HG03060 (cell line): ENCODE measurements around the gene TECPR1.

Source experiments
- ATAC-seq: cut with Tn5 transposase; IDR thresholded peaks from one replicate; pipeline ENCODE4 v1.9.1; 2021; ENCODE audit warnings: low read depth, moderate number of reproducible peaks; ENCODE audit not compliant: unreplicated experiment

The TECPR1 gene

DNA sequence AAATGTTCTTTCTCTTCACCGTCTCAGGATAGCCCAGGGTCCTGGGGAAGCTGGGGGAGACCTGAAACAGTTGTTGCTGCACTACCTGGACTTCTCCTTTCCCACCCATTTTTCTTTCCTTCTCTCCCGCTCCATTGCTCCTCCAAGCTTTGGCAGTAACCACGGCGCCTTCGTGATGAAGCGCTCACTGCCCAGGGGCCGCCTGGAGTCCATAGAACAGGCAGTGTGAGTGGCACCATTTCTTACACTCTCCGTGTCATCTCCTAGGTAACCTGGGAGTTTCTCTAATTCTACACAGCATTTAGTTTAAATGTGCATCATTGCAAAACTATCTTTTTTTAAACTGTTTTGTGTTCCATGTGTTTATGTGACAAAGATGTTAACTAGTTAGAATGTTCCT lies 81.1 kb downstream of the TECPR1 start:
- no peak for ATAC-seq

DNA sequence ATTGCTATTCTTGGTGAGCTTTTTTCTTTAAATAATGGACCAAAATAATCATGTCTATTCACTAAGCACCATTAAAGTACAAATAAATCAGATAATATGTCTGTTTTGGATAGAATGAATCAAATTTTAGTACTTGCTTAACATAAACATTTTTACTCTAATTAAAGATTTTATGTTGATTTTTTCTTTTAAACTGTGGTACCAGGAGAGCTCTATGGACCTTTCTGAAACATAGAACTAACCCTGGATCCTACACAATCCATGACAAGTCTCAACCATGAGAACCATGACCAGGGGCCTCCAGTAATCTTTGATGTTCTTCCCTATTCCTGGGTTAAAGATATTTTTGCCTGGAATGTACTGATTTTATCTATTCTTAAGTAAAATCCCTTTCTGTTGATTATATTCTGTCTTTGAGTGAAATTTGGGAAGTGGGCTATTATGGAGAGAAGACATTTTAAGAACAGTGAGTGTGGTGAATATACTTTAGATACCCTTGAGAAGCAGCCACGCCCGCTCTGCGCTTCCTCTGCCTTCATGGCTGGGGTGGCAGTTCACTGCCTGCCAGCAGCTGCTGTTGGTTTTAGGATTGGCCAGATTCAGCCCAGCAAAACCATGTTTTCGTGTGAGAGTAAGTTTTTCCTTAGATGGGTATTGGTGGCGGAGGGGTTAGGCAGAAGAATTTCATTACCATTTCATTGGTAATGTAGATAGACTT lies 83.0 kb downstream of the TECPR1 start:
- ATAC-seq: no peak

DNA sequence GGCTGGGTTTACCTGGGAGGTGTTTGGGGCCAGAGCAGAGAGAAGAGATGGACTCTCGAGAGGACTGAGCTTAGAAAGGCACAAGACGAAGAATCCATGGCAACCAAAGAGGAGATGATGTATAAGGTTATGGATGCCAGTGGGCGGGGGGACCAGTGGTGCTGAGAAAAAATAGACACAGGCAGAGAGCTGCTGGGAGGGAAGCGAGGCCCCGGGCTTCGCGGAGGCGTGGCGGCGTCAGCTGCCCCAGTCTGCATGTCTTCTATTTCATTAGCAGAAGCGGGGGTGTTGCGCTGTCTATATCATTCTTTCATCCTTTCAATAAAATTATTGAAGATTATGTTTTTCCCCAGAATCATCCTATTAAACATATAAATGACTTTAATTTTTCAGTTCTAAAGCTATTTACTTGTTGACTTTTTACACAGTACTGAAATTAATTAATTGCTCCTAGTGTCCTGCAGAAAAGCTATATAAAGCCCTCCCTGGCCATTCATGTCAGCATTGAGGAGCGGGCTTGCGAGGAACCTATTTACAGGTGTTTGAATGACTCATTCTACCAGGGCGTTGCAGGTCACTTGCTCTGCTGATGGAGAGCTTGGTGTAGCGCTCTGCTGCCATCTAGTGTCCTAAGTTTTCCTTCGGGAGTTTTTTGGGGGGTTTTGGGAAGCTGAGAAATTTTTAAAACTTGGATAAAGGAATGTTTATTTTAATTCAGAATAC lies 83.7 kb downstream of the TECPR1 start:
- ATAC-seq: no peak

DNA sequence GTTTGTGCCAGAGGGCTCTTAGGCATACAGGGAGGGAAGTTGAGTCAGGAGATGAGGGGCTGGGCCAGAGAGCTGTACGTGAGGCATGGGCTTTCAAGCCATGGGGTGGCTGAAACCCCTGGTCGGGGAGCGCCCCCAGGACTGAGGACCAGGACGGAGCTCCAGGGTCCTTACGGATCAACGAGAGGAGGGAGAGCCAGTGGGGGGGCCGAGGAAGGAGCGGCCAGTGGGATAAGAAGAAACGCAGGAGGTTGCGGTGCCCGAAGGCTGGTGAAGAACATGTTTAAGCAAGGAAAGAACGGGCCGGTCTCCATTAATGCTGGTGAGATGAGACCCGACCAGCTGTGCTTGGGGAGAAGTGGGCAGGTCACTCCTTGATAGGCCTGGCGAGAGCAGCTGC lies 84.4 kb downstream of the TECPR1 start:
- ATAC-seq: no peak

DNA sequence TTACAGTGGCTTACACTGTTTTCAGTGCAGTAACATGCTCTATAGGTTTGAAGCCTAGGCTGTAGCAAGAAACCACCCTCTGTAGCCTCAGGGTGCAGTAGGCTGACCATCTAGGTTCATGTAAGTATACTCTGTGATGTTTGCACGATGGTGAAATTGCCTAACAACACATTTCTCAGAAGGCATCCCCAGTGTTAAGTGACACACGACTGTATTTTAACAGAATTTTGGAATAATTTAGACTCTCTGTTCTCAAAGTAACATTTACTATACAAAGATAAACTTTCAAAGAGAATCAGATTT lies 85.4 kb downstream of the TECPR1 start:
- no peak for ATAC-seq

DNA sequence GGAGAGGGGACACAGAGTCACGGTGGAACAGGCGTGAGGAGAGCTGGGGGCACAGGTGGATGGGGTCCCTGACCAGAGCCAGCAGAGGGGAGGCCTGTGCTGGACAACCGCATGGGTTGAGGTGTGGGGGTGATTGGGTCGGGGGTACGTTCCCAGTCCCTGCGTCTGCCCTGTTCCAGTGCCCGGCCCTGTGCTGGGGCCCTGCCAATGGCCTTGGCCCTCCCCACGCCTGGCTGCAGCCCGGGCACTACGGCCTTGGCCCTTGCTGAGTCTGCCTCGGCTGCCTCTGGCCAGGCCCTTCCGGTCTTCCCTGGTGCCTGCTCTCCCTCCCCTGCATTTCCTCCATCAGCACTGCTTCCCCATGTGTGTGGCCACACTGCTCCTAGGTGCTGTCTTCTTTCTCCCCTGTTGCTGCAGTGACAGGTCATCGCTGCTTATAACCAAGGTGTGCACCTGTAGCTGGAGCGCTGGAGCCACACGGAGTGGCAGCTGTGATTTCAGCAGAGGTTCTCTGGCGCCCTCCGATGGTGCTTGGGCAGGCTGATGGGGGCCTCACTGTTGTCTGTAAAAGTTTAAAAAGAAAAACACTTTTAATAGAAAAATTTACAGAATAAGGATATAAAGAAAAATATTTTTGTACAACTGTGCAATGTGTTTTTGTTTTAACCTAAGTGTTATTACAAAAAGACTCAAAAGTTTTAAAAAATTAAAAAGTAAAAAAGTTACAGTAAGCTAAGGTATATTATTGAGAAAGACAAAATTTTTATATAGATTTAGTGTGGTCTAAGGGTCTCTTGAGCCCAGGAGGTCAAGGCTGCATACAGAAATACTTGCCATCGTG lies 86.0 kb downstream of the TECPR1 start:
- no peak for ATAC-seq
